NCI-H2227 (cell line): ENCODE data around the gene SP6.

Source experiments
- DNase-seq: peaks from one replicate; lab custom pipeline; 2025; ENCODE audit not compliant: unreplicated experiment; lab: John Stamatoyannopoulos, UW

SP6 gene

DNA sequence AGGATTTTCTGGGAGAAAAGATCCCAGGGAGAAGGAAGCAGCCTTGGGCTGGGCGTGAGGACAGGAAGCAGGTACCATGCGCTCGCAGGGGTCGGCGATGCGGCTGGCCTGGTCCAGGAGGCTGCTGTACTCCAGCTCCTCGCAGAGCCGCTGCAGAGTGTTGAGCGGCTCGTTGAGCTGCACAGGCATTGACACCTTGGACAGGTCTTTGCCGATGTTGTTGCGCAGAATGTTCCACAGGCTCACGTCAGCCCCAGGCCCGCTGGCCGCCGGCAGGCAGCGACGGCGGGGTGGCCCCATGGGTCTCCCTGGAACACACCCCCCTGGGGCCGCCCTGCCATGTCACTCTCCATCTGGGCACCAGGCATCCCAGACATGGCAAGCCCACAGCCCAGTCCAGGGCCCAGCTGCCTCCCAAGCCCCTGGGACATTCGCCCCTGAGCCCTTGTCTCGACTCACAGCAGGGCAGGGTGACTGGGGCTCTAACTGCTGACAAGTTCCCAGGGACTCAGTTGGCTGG lies 37.4 kb downstream of the SP6 start:
- no peak for DNase-seq

DNA sequence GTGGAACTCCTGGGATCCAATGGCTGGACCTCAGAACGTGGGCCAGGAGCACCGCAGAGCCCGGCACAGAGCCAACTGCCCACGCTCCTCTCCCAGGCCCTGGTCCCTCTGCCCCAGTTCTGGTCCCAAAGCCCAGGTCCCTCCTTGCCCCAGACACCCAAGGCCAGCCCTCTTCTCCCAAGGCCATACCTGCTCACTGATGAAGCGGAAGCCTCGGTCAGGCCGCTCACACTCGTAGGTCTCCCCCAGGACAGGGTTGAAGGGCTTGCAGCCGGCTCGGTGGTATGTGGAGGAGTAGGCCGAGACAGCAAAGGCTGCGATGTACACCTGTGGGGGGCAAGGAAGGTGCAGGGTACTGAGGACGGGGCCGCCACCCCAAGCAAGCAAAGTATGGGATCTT lies 37.9 kb downstream of the SP6 start:
- DNase-seq, result no peak

GRCh38 chr17:47812146-47812920 lies 38.6 kb downstream of the SP6 start:
- DNase-seq, result no peak

DNA sequence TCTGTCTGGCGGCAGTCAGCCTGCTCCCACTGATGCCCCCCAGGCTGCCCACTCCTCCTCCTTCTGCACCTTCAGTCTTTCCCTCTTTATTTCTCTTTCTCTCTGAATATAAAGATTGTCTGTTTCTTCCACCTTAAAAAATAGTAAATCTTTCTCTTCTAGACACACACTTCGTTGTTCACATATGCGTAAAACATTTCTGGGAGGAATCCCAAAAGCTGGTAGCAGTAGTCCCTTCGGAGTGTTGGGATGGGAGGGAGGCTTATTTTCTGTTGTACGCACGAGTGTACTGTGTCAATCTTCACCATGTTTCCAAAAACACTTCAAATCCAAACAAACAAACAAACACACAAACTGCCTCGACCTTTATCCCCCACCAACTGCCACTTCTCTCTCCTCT lies 39.3 kb downstream of the SP6 start:
- DNase-seq, result no peak

GRCh38 chr17:47810901-47811635 lies 39.9 kb downstream of the SP6 start:
- DNase-seq, result no peak

DNA sequence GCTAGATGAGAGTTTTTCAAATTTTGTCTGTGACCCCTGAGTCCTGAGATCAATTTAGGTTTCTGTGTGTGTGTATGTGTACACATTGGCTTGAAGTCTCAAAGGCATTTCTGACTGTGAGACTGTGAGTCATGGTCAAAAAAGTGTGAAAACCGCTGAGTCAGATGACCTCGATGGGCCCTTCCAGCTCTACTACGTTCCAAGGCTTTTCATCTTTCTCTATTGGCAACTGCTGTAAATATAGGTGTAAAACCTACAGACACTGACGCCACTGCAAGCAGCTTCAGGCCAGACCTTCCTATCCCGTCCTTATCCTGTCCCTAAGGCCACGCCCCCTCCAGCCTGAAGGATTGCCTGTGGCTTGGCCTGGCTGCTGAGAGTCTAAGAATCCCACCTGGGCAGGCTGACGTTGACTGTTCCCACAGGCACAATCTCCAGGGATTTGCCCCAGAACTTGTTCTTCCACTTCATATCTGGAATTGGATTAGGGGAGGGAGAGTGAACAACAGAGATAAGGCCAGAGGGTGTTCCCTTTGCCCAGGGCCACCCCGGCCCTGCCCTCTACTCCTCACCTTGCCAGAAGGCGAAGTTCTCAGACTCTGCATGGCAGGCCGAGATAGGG lies 40.7 kb downstream of the SP6 start:
- no peak for DNase-seq

DNA sequence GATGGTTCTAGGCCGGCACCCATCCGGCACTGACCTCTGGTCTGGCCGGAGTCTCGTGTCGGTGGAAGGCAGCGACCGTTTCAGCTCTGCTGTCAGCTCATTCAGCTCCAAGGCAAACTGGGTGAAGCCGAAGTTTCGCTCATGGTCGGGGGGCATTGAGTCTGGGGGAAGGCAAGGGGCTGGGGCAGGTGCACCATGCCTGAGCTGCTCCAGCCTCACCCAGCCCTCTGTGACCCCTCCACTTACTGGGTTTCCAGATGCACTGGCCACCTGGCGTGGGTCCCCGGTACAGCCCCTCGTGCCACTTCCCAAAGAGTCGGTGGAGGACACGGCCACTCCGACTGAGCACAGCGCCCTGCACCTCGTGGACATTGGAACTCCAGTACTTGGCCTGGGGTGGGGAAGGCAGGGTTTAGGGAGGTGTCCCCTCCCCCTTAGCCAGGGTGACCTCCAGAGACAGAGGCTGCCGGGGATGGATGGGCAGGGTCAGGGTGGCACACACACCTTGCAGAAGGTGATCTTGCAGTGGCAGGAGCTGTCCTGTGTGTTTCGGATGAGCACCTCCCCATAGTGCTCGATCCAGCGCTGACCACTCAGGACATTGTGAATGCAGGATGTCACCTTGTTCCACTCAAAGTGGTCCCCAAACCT lies 42.0 kb downstream of the SP6 start:
- no peak for DNase-seq

GRCh38 chr17:47808036-47808829 lies 42.7 kb downstream of the SP6 start:
- DNase-seq, result no peak

GRCh38 chr17:47807421-47807820 lies 43.5 kb downstream of the SP6 start:
- no peak for DNase-seq

DNA sequence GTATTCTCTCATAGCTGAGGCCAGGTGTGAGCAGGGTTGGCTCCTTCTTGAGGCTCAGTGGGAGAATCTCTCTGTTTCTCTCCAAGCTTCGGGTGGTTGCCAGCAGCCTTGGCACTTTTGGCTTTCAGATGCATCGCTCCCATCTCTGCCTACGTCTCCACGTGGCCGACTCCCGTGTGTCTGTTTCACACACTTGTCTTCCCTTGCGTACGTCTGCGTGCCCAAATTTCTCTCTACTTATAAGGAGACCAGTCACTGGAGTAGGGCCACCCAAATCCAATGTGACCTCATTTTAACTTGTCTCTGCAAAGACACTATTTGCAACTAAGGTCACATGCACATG lies 44.1 kb downstream of the SP6 start:
- no peak for DNase-seq

- DNase-seq, result no peak
Measured at GRCh38 chr17:47806026-47806912, 44.7 kb downstream of the SP6 start.

DNA sequence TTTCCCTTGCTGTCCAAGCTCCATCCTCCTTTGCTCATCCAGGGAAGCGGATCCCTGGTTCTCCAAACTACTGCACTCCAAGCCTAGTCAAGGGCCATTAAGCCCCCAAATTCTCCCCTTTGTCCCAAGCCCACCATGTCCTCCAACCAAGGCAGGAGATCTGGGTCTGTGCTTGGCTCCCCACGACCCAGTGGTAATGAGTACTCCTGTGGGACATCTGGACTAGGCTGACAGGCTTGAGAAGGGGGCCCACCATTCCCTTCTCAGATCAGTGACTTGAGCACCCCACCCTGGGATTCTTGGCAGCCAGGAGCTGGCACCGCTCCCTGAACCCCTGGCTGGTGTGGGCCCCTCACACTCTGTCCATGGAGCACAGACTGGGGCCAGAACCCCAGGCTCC lies 46.5 kb downstream of the SP6 start:
- DNase-seq, result no peak

DNA sequence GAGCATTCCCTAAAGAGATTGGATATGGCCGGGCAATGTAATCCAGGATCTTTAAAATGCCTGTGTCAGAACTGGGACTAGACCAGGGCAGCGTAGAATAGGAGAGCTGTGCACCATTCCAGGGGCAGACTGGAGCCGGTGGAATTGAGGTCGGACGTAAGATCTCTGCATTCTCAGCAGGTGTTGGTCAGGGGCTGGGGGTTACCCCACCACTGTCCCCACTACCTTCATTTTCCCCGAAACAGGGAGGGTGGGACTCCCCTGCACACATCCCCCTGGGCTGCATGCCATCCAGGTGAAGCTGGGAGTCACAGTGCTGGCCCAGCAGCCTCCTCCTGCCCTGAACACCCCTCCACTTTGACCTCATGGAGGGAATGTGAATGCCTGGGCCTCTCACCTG lies 47.2 kb downstream of the SP6 start:
- no peak for DNase-seq

DNA sequence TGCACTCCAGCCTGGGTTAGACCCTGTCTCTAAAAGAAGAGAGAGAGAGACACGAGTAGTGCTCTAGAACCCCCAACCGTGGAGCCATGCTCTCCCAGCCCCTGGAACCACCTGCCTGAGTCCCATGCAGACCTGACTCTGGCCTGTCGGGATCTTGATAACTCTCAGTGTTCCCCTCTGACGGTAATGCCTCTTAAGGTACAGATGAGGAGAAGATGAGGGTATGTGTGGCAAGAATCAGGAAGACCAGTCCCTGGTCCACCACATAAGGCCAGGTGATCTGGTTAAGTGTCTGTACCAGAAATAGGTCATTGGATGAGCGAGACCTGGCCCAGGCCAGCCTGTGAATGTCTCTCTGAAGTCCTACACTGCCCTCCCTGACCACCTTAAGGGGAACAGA lies 47.8 kb downstream of the SP6 start:
- DNase-seq, result no peak

- peak; percentile 83 for DNase-seq
Measured at GRCh38 chr17:47802341-47803022, 48.5 kb downstream of the SP6 start.

- DNase-seq, result no peak
Measured at GRCh38 chr17:47801906-47802305, 49.1 kb downstream of the SP6 start.

- no peak for DNase-seq
Measured at GRCh38 chr17:47801176-47801765, 49.7 kb downstream of the SP6 start.

DNA sequence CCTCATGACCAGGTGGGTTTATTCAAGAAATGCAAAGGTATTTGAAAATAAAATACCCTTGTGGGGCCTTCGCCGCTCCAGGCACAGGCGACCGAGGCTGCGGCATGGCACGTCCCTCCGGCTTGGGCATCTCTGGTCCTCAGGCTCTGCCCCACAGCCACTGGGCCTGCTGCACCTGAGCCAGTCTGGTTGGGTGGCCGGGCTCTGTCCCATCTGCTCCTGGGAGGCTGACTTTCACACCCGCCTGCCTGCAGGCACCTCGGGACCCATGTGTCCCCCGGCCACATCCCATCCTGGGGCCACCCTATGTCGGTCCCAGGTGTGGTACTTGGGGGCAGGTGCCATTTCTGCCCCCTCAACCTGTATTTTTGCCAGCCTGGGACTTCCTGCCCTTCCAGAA lies 50.3 kb downstream of the SP6 start:
- DNase-seq, result no peak

GRCh38 chr17:47797797-47798196 lies 53.2 kb downstream of the SP6 start:
- no peak for DNase-seq
